ENCODE data around the gene ZNF385D. TPM values are rescaled to one million over a fixed set of nuclear protein-coding genes. Genes with fewer than 3 reads are reported as not detected.

ZNF385D gene
- total RNA-seq, 1 donor from 2014 or later: not detected

DNA sequence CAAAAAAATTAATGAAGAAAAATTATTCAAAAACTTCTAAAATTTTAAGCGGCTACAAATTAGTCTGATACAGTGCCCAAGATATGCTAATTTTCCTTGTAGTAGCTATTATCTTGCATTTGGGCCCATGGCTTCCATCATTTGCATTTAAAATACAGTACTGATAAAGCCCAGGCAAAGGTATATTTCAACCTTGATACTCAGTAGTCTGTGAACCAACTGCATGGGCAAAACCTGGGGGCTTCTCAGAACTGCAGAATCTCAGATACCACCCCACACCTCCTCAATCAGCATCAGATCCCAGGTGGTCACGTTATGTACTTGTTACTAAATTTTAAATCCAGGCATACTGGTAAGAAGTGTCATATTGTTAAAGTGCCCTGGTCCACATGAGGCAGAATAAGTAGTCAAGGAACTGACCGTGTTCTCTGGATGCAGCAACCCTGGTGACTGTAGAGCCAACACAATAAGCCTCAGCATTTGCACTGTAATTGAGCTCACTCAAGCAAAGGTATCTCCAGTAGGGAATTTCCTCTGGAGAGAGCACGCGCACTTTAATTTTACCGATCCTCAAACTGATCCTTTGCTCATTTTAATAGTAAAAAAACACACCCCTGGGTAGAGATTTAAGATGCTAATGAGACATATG is 31.9 kb downstream of the ZNF385D start:
- TF ChIP-seq, protein P1, sequence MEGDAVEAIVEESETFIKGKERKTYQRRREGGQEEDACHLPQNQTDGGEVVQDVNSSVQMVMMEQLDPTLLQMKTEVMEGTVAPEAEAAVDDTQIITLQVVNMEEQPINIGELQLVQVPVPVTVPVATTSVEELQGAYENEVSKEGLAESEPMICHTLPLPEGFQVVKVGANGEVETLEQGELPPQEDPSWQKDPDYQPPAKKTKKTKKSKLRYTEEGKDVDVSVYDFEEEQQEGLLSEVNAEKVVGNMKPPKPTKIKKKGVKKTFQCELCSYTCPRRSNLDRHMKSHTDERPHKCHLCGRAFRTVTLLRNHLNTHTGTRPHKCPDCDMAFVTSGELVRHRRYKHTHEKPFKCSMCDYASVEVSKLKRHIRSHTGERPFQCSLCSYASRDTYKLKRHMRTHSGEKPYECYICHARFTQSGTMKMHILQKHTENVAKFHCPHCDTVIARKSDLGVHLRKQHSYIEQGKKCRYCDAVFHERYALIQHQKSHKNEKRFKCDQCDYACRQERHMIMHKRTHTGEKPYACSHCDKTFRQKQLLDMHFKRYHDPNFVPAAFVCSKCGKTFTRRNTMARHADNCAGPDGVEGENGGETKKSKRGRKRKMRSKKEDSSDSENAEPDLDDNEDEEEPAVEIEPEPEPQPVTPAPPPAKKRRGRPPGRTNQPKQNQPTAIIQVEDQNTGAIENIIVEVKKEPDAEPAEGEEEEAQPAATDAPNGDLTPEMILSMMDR (IDR thresholded peaks at IDR 0.05; ENCODE audit: insufficient read depth, low read length, poor library complexity, severe bottlenecking): no peak
- no peak overlapping the region for H3K4me3 ChIP-seq (ENCODE audit: low read depth, low read length)
- no peaks in the 10 kb centered on the region for H3K27me3 ChIP-seq (ENCODE audit: control insufficient read depth, insufficient read depth, low read length)
- H3K36me3 ChIP-seq (ENCODE audit: control insufficient read depth, insufficient read depth, low read length): no peaks in the 10 kb centered on the region
- DNase-seq (ENCODE audit: low read depth): peak; percentile 32

DNA sequence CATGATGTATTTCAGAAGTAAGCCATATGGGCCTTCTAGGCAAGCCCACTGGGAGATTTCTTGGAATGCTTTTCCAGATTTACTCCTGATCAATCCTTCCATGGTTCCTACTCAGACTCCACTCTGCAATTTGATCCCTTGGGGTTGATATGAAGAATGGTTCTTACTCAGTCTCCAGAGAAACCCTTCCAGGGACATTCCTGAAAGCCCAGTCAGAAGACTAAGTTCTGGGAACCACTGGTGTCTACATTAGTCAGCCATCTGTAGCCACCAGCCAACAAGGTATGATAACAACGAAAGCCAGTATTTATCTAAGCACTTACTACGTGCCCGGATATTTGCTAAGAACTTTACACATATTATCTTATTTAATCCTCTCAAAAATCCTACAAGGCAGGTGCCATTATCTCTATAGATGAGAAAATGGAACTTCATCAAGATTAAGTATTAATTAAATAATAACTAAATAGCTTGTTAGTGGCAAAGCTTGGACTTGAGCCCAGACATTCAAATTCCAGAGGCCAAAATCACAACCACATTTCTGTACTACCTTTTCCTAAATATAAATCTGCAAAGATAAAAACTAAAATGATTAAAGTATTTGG is 32.7 kb downstream of the ZNF385D start:
- DNase-seq (ENCODE audit: low read depth): peak; percentile 94
- no peaks in the 10 kb centered on the region for H3K27me3 ChIP-seq (ENCODE audit: control insufficient read depth, insufficient read depth, low read length)
- TF ChIP-seq, protein P1 (IDR thresholded peaks at IDR 0.05; ENCODE audit: insufficient read depth, low read length, poor library complexity, severe bottlenecking): no peak
- no peaks in the 10 kb centered on the region for H3K36me3 ChIP-seq (ENCODE audit: control insufficient read depth, insufficient read depth, low read length)
- no peak overlapping the region for H3K4me3 ChIP-seq (ENCODE audit: low read depth, low read length)

DNA sequence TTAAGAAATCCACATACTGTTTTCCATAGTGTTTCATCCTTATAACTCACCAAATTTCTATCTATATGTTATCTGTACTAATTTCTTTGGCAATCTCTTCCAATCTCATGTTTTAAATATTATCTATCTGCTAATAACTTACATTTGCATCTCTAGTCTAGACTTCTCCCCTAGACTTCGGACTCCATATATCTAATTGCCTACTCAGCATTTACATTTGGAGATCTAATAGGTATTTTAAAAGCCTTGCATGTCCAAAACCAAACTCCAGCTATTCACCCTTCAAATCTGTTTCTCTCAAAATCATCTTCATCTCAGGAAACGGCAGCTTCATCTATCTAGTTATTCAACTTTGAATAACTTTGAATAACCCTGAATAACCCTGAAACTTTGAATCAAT is 35.3 kb downstream of the ZNF385D start:
- H3K4me3 ChIP-seq (ENCODE audit: low read depth, low read length): no peak overlapping the region
- TF ChIP-seq, protein P1 (IDR thresholded peaks at IDR 0.05; ENCODE audit: insufficient read depth, low read length, poor library complexity, severe bottlenecking): no peak
- DNase-seq (ENCODE audit: low read depth): no peak
- H3K36me3 ChIP-seq (ENCODE audit: control insufficient read depth, insufficient read depth, low read length): no peaks in the 10 kb centered on the region
- H3K27me3 ChIP-seq (ENCODE audit: control insufficient read depth, insufficient read depth, low read length): no peaks in the 10 kb centered on the region

DNA sequence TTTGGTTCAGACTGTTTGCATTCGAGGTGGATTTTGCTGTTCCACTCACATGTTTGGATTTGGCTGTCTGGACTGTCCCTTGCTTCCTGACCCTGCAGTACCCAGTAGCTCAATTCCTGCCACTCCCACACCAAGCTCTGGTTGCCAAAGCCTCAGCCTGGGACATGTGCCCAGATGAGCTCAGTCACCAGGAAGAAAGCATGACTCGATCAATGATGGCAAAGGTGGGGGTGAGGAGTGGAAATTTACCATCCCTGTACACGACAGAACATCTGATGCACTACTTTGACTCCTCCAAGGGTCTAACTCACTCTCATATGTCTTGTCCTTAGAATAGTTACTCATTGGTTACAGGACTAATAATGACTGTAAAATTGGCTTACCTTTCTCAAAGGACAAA is 45.2 kb downstream of the ZNF385D start:
- no peaks in the 10 kb centered on the region for H3K36me3 ChIP-seq (ENCODE audit: control insufficient read depth, insufficient read depth, low read length)
- no peak overlapping the region for H3K4me3 ChIP-seq (ENCODE audit: low read depth, low read length)
- H3K27me3 ChIP-seq (ENCODE audit: control insufficient read depth, insufficient read depth, low read length): no peaks in the 10 kb centered on the region
- peak; percentile 60 for DNase-seq (ENCODE audit: low read depth)
- TF ChIP-seq, protein P1 (IDR thresholded peaks at IDR 0.05; ENCODE audit: insufficient read depth, low read length, poor library complexity, severe bottlenecking): no peak

DNA sequence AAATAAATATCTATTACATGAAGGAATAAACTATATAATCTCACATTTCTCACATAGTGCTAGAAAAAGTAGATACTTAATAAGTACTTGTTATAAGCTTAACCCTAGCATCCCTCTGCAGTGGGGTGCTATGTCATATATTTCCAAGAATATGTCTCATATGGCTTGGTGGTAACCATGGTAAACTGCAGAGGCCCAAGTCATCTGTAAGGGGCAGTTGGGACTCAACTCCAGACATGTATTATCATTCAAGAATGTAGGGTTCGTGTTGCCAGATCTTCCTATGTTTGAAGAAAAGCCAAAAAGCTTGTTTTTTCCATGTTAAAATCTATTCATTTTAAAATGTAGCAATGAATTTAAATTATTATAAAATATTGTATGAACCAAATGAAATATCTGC is 46.2 kb downstream of the ZNF385D start:
- no peaks in the 10 kb centered on the region for H3K27me3 ChIP-seq (ENCODE audit: control insufficient read depth, insufficient read depth, low read length)
- H3K4me3 ChIP-seq (ENCODE audit: low read depth, low read length): no peak overlapping the region
- H3K36me3 ChIP-seq (ENCODE audit: control insufficient read depth, insufficient read depth, low read length): no peaks in the 10 kb centered on the region
- TF ChIP-seq, protein P1 (IDR thresholded peaks at IDR 0.05; ENCODE audit: insufficient read depth, low read length, poor library complexity, severe bottlenecking): no peak
- DNase-seq (ENCODE audit: low read depth): no peak

DNA sequence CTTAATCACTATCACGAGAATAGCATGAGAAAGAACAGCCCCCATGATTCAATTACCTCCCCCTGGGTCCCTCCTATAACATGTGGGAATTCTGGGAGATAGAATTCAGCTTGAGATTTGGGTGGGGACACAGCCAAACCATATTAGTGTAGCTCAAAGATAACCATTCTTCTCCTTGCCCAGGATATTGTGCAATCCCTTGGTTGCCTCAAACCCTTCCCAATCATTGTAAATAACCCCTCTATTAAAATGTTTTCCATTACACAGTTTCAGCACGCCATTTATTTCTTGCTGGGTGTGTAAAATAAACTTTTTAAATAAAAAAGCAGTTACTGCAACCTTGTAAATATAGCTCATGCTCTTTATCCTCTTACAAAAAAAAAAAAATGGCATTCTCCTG is 47.7 kb downstream of the ZNF385D start:
- no peak for DNase-seq (ENCODE audit: low read depth)
- TF ChIP-seq, protein P1 (IDR thresholded peaks at IDR 0.05; ENCODE audit: insufficient read depth, low read length, poor library complexity, severe bottlenecking): no peak
- no peaks in the 10 kb centered on the region for H3K27me3 ChIP-seq (ENCODE audit: control insufficient read depth, insufficient read depth, low read length)
- H3K36me3 ChIP-seq (ENCODE audit: control insufficient read depth, insufficient read depth, low read length): no peaks in the 10 kb centered on the region
- H3K4me3 ChIP-seq (ENCODE audit: low read depth, low read length): no peak overlapping the region

All from kidney epithelial cell (primary cell).